GM12878 (cell line): ENCODE data around the gene MSI2. TPM values are rescaled to one million over a fixed set of nuclear protein-coding genes. Genes with fewer than 3 reads are reported as not detected.

Source experiments
- ATAC-seq: fragments of 200-7000 bp; cut with Tn5 transposase; 3 replicates; pipeline ENCODE4 v1.9.1; 2020; ENCODE audit warnings: mild to moderate bottlenecking, moderate library complexity
- BruUV-seq: library from RNA; stranded (reverse); fragments of 400-500 nt; replicated peaks from 2 replicates; lab custom pipeline; 2021; lab: Mats Ljungman, UMichigan
- CTCF ChIA-PET: fragments of 300-600 bp; sonication (Branson Sonifier 250); formaldehyde crosslinking; extraction: SDS; loops from one replicate; lab custom pipeline; 2021; ENCODE audit warnings: inconsistent platforms; lab: Yijun Ruan, JAX
- POLR2A ChIA-PET: fragments of 350-600 bp; formaldehyde crosslinking; extraction: SDS; loops from one replicate; lab custom pipeline; 2021; ENCODE audit warnings: inconsistent platforms; lab: Charles Lee
- RAD21 ChIA-PET: fragments of 300-600 bp; sonication (Branson Sonifier 250); formaldehyde crosslinking; loops from one replicate; lab custom pipeline; 2023; ENCODE audit warnings: antibody characterized with exemption; ENCODE audit not compliant: unreplicated experiment; lab: Charles Lee
- SMC1A ChIA-PET: fragments of 300-600 bp; sonication (Branson Sonifier 250); formaldehyde crosslinking; loops from one replicate; lab custom pipeline; 2023; ENCODE audit not compliant: unreplicated experiment, uncharacterized antibody; lab: Charles Lee
- DNase-seq: peaks from one replicate; pipeline ENCODE4 v3.0.0-alpha.2; 2011; ENCODE audit warnings: low read depth, low spot score
- FAIRE-seq: peaks from 3 replicates; lab custom pipeline; 2011; peaks lifted over from hg19 to GRCh38; lab: Jason Lieb, UNC
- H2AFZ ChIP-seq: 2 replicates; pipeline ENCODE4 v1.6.0; 2011; ENCODE audit warnings: low read depth, low read length, control low read depth; ENCODE audit not compliant: control insufficient read depth
- H3K27ac ChIP-seq: 2 replicates; pipeline ENCODE4 v1.5.1; 2011; ENCODE audit warnings: control low read depth; ENCODE audit not compliant: control insufficient read depth, insufficient read depth
- H3K27me3 ChIP-seq, 2 experiments: replicated peaks in 1 of 2; 2 replicates each; pipeline versions ENCODE4 v1.6.0 to v1.6.1; 2011; ENCODE audit warnings: low read length in 1 of 2; ENCODE audit not compliant: control insufficient read depth in 2 of 2, insufficient read depth in 2 of 2
- H3K36me3 ChIP-seq, 2 experiments: 2 replicates each; pipeline ENCODE4 v1.5.1; 2011; ENCODE audit warnings: low read length in 1 of 2; ENCODE audit not compliant: control insufficient read depth in 2 of 2, insufficient read depth in 2 of 2
- H3K4me1 ChIP-seq: 2 replicates; pipeline ENCODE4 v1.6.1; 2011; ENCODE audit warnings: mild to moderate bottlenecking, low read length, moderate library complexity, mixed read lengths; ENCODE audit not compliant: control insufficient read depth, insufficient read depth
- H3K4me2 ChIP-seq: 2 replicates; pipeline ENCODE4 v1.6.0; 2011; ENCODE audit warnings: control low read depth; ENCODE audit not compliant: control insufficient read depth, insufficient read depth
- H3K4me3 ChIP-seq: fragments of 200-600 bp; sonication (generic); 2 replicates; pipeline ENCODE4 v1.5.1; 2016
- H3K79me2 ChIP-seq: 2 replicates; pipeline ENCODE4 v1.6.0; 2011; ENCODE audit warnings: low read length; ENCODE audit not compliant: control insufficient read depth, insufficient read depth
- H3K9ac ChIP-seq: 2 replicates; pipeline ENCODE4 v1.8.0; 2011; ENCODE audit warnings: low read length, control low read depth, mixed read lengths; ENCODE audit not compliant: control insufficient read depth, insufficient read depth
- H3K9me3 ChIP-seq: replicated peaks from 3 replicates; pipeline ENCODE4 v1.5.1; 2011; ENCODE audit warnings: mild to moderate bottlenecking, low read length; ENCODE audit not compliant: control insufficient read depth, insufficient read depth
- H4K20me1 ChIP-seq: 2 replicates; pipeline ENCODE4 v1.6.0; 2011; ENCODE audit not compliant: control insufficient read depth, insufficient read depth
- IRF4 ChIP-seq: IDR thresholded peaks from 2 replicates; pipeline ENCODE4 v1.6.1; 2011; ENCODE audit warnings: low read depth, low read length
- WGBS: methylation state at CpG from one replicate; pipeline ENCODE4 v1.1.6; 2016; ENCODE audit warnings: low lambda C conversion rate; ENCODE audit not compliant: insufficient replicate concordance, insufficient coverage; ENCODE audit errors: missing lambda C conversion rate; 5-methylcytosine and 5-hydroxymethylcytosine counted together
- in situ Hi-C: fragments of 300-500 bp; cut with MboI; formaldehyde crosslinking; loops from 9 replicates; pipeline ENCODE4 v1.14.3; 2018; ENCODE audit warnings: mixed read lengths
- intact Hi-C: fragments of 100-400 bp; cut with micrococcal nuclease; formaldehyde crosslinking; loops from one replicate; pipeline ENCODE4 v1.14.2; 2022; ENCODE audit not compliant: unreplicated experiment
- polyA plus RNA-seq, 11 experiments: library from polyadenylated mRNA; depleted of rRNA in 4 of 11; unstranded in 6 of 11; stranded (reverse) in 5 of 11; fragments of >200 nt; fragmentation: Nextera tagmentation in 4 of 11; fragmentation: Illumina TruSeq in 1 of 11; extraction: Ambion mirVana in 4 of 11; extraction: Trizol in 1 of 11; gene quantifications; 1 replicate in 1 of 11; 2 replicates in 10 of 11; pipeline versions ENCODE4 v1.2.1 to v1.2.3, GENCODE V29; 2011 to 2016; ENCODE audit warnings: inconsistent platforms in 2 of 11, missing spikeins in 2 of 11, low read depth in 1 of 11
- total RNA-seq, 4 experiments: library from RNA; depleted of rRNA in 3 of 4; stranded (reverse); fragments of >200 nt in 3 of 4; fragmentation: Illumina TruSeq in 1 of 4; extraction: Trizol in 1 of 4; gene quantifications; 2 replicates each; pipeline versions ENCODE4 v1.2.1 to v1.2.3, GENCODE V29; 2013 to 2021
- TF ChIP-seq, protein P1 (sequence below): fragments of 450-650 bp; IDR thresholded peaks from 2 replicates; pipeline ENCODE4 v1.6.1; 2016; ENCODE audit warnings: mild to moderate bottlenecking, moderate library complexity, borderline replicate concordance

Gene MSI2
- total and polyA plus RNA-seq, 10 of the 15 experiments (the other 5 are each of a cell fraction or from before 2014, with no cell fraction given) = 6.1 to 76.1 (median 42.0) TPM

- SMC1A ChIA-PET = interaction anchor here (0.6 kb wide), 1 partner anchor 120 kb away, joined by 3 read pairs; no protein-coding TSS in a partner anchor
- H3K27me3 ChIP-seq = no peaks in the 10 kb centered on the region
- no peak for FAIRE-seq
- no peaks in the 10 kb centered on the region for H4K20me1 ChIP-seq
- TF ChIP-seq, protein P1, sequence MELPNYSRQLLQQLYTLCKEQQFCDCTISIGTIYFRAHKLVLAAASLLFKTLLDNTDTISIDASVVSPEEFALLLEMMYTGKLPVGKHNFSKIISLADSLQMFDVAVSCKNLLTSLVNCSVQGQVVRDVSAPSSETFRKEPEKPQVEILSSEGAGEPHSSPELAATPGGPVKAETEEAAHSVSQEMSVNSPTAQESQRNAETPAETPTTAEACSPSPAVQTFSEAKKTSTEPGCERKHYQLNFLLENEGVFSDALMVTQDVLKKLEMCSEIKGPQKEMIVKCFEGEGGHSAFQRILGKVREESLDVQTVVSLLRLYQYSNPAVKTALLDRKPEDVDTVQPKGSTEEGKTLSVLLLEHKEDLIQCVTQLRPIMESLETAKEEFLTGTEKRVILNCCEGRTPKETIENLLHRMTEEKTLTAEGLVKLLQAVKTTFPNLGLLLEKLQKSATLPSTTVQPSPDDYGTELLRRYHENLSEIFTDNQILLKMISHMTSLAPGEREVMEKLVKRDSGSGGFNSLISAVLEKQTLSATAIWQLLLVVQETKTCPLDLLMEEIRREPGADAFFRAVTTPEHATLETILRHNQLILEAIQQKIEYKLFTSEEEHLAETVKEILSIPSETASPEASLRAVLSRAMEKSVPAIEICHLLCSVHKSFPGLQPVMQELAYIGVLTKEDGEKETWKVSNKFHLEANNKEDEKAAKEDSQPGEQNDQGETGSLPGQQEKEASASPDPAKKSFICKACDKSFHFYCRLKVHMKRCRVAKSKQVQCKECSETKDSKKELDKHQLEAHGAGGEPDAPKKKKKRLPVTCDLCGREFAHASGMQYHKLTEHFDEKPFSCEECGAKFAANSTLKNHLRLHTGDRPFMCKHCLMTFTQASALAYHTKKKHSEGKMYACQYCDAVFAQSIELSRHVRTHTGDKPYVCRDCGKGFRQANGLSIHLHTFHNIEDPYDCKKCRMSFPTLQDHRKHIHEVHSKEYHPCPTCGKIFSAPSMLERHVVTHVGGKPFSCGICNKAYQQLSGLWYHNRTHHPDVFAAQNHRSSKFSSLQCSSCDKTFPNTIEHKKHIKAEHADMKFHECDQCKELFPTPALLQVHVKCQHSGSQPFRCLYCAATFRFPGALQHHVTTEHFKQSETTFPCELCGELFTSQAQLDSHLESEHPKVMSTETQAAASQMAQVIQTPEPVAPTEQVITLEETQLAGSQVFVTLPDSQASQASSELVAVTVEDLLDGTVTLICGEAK = peak; percentile 59
- TF ChIP-seq IRF4 = no peak
- no peak overlapping the region for H3K27ac ChIP-seq
- CTCF ChIA-PET = interaction anchor here (1.1 kb wide), 1 partner anchor 438 kb away, joined by 3 read pairs; no protein-coding TSS in a partner anchor
- no peak for ATAC-seq
- H2AFZ ChIP-seq = no peak overlapping the region
- DNase-seq = no peak
- in situ Hi-C loops = no loop called here
- RAD21 ChIA-PET = interaction anchor here (1.0 kb wide), 1 partner anchor 98 kb away, joined by 3 read pairs; no protein-coding TSS in a partner anchor
- POLR2A ChIA-PET = no interaction called here
- 65% methylated on average over 2 of the region's 2 CpGs for WGBS
- H3K79me2 ChIP-seq = no peaks in the 10 kb centered on the region
- no peaks in the 10 kb centered on the region for H3K36me3 ChIP-seq
- no peaks in the 10 kb centered on the region for H3K4me1 ChIP-seq
- intact Hi-C loops = no loop called here
- H3K4me2 ChIP-seq = no peak overlapping the region
- H3K9ac ChIP-seq = no peak overlapping the region
- H3K9me3 ChIP-seq = no peaks in the 10 kb centered on the region
- no peak overlapping the region for H3K4me3 ChIP-seq
- BruUV-seq = no TSS peak
Observed at GRCh38 chr17:57234061-57234738, 22.1 kb upstream of the MSI2 start.
